Smooth muscle cell (in vitro differentiated cells): ENCODE results near the gene FAM53A. TPM values are rescaled to one million over a fixed set of nuclear protein-coding genes. Genes with fewer than 3 reads are reported as not detected.

Experiments used
- DNase-seq: peaks from one replicate; lab custom pipeline; 2025; ENCODE audit not compliant: unreplicated experiment; lab: John Stamatoyannopoulos, UW
- H2AFZ ChIP-seq: fragments of 200-600 bp; sonication (generic); 2 replicates; pipeline ENCODE4 v1.6.0; 2016; ENCODE audit warnings: antibody characterized with exemption, low read depth, mild to moderate bottlenecking
- H3F3A ChIP-seq: fragments of 200-600 bp; sonication (generic); 2 replicates; pipeline ENCODE4 v1.6.0; 2017; ENCODE audit warnings: antibody characterized with exemption, low read depth
- H3K27ac ChIP-seq: fragments of 200-600 bp; sonication (generic); 2 replicates; pipeline ENCODE4 v1.5.1; 2016; ENCODE audit warnings: low read depth, mild to moderate bottlenecking
- H3K27me3 ChIP-seq: fragments of 200-600 bp; sonication (generic); 2 replicates; pipeline ENCODE4 v1.6.1; 2016; ENCODE audit warnings: low read depth, mild to moderate bottlenecking
- H3K36me3 ChIP-seq: fragments of 200-600 bp; sonication (generic); 2 replicates; pipeline ENCODE4 v1.5.1; 2016; ENCODE audit warnings: low read depth
- H3K4me1 ChIP-seq: fragments of 200-600 bp; sonication (generic); 2 replicates; pipeline ENCODE4 v1.5.1; 2016; ENCODE audit warnings: low read depth
- H3K4me2 ChIP-seq: fragments of 200-600 bp; sonication (generic); 2 replicates; pipeline ENCODE4 v1.6.0; 2016; ENCODE audit warnings: mild to moderate bottlenecking
- H3K4me3 ChIP-seq: fragments of 200-600 bp; sonication (generic); 2 replicates; pipeline ENCODE4 v1.5.1; 2016; ENCODE audit warnings: mild to moderate bottlenecking
- H3K79me2 ChIP-seq: fragments of 200-600 bp; sonication (generic); 2 replicates; pipeline ENCODE4 v1.6.0; 2016; ENCODE audit warnings: low read depth, mild to moderate bottlenecking
- H3K9ac ChIP-seq: fragments of 200-600 bp; sonication (generic); 2 replicates; pipeline ENCODE4 v1.6.0; 2016; ENCODE audit warnings: low read depth
- H3K9me3 ChIP-seq: fragments of 200-600 bp; sonication (generic); replicated peaks from 2 replicates; pipeline ENCODE4 v1.5.1; 2016; ENCODE audit warnings: low read depth
- H4K20me1 ChIP-seq: fragments of 200-600 bp; sonication (generic); 2 replicates; pipeline ENCODE4 v1.6.0; 2016; ENCODE audit warnings: low read depth
- WGBS: methylation state at CpG from one replicate; pipeline ENCODE4 v1.1.7; 2016; ENCODE audit warnings: low lambda C conversion rate; 5-methylcytosine and 5-hydroxymethylcytosine counted together
- polyA plus RNA-seq: library from polyadenylated mRNA; unstranded; fragments of >200 nt; fragmentation: Nextera tagmentation; extraction: Ambion mirVana; gene quantifications from 2 replicates; pipeline ENCODE4 v1.2.1, GENCODE V29; 2016
- total RNA-seq: library from RNA; depleted of rRNA; stranded (reverse); fragments of >200 nt; gene quantifications from 2 replicates; pipeline ENCODE4 v1.2.3, GENCODE V29; 2014
- TF ChIP-seq, protein P1 (sequence below): fragments of 200-600 bp; sonication (generic); IDR thresholded peaks from 2 replicates; pipeline ENCODE4 v1.5.1; 2017; ENCODE audit warnings: borderline replicate concordance, mild to moderate bottlenecking, antibody characterized with exemption; ENCODE audit not compliant: insufficient read depth, poor library complexity, severe bottlenecking

The FAM53A gene
- total and polyA plus RNA-seq, 2 experiments from 2014 or later: 0.70 TPM; not detected in 1

DNA sequence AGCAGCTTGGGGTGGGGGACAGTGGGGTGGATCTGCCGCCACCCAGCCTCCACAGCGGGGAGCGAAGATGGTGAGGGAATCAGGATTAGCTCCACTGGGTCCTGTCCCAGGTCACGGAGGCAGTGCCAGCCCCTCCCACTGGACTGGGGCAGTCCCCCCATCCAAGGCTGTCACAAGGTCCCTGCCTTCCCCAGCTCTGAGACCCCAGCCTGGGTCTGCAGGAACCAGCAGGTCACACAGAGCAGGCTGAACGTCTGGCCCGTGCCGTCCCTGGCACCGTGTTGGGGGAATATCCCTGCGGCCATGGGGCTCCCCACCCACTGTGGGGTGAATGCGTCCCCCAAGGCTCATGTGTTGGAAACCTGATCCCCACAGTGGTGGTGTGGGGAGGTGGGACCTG is 62.6 kb downstream of the FAM53A start:
- Histone ChIP-seq H3K79me2 (no peaks in the 10 kb centered on the region), H3K9me3 (no peaks in the 10 kb centered on the region), H3K27ac (no peak overlapping the region), H3F3A (no peaks in the 10 kb centered on the region), H3K4me1 (no peaks in the 10 kb centered on the region), H3K36me3 (no peaks in the 10 kb centered on the region), H2AFZ (no peak overlapping the region), H3K4me3 (no peak overlapping the region), H3K4me2 (no peak overlapping the region), H3K27me3 (no peaks in the 10 kb centered on the region), H4K20me1 (no peaks in the 10 kb centered on the region), H3K9ac (no peak overlapping the region)
- 90% methylated on average over 10 of the region's 10 CpGs for WGBS
- TF ChIP-seq, protein P1, sequence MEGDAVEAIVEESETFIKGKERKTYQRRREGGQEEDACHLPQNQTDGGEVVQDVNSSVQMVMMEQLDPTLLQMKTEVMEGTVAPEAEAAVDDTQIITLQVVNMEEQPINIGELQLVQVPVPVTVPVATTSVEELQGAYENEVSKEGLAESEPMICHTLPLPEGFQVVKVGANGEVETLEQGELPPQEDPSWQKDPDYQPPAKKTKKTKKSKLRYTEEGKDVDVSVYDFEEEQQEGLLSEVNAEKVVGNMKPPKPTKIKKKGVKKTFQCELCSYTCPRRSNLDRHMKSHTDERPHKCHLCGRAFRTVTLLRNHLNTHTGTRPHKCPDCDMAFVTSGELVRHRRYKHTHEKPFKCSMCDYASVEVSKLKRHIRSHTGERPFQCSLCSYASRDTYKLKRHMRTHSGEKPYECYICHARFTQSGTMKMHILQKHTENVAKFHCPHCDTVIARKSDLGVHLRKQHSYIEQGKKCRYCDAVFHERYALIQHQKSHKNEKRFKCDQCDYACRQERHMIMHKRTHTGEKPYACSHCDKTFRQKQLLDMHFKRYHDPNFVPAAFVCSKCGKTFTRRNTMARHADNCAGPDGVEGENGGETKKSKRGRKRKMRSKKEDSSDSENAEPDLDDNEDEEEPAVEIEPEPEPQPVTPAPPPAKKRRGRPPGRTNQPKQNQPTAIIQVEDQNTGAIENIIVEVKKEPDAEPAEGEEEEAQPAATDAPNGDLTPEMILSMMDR: no peak
- no peak for DNase-seq

DNA sequence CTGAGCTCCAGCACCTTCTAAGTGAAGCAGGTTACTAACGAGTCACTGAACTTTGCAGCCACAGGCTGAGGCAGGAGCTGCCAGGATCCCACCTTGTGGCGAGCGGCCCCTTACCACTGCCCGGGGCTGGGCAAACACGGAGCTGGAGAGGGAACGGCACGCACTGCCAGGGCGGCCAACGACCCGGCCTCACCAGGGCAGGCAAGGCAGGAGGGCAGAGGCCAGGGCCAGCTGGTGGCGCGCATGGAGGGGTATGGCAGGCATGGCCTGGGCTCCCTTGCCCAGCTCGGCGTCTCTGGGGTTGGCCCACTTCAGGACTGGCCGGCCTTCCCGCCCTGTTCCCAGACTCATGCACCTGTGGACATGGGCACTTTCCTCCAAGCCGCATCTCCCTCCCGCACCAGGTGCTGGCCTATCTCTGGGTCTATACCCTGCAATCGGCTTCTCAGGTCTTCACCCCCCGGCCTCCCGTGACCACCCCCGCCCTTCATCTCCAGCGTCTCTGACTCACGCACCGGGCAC is 64.9 kb downstream of the FAM53A start:
- Histone ChIP-seq H3K27me3 (no peaks in the 10 kb centered on the region), H2AFZ (no peak overlapping the region), H3K36me3 (no peaks in the 10 kb centered on the region), H3K27ac (no peak overlapping the region), H3K79me2 (no peaks in the 10 kb centered on the region), H3K4me1 (no peaks in the 10 kb centered on the region), H3F3A (no peaks in the 10 kb centered on the region), H3K9me3 (no peaks in the 10 kb centered on the region), H3K4me2 (no peak overlapping the region), H3K4me3 (no peak overlapping the region), H4K20me1 (no peaks in the 10 kb centered on the region), H3K9ac (no peak overlapping the region)
- TF ChIP-seq, protein P1: no peak
- DNase-seq: no peak
- 92% methylated on average over 25 of the region's 25 CpGs for WGBS

DNA sequence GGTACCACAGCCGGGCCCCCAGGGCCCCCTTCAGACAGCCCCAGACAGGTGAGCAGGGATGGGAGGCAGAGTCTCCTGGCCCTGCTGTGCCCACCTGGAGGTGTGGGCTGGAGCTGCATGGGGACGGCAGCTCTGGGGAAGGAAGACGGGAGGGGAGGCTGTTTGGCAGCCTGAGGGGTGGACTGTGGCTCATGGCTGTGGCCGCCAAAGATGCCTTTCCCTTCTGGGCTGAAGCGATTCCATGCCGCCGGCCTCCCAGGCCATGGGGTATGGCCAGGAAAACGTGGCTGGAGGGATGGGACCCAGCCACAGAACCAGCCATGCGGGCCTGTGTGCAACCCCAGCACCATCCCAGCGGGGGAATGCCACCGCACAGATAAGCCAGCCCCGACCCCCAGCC is 65.7 kb downstream of the FAM53A start:
- Histone ChIP-seq H3K9me3 (no peaks in the 10 kb centered on the region), H3K79me2 (no peaks in the 10 kb centered on the region), H3K4me3 (no peak overlapping the region), H3K27ac (no peak overlapping the region), H4K20me1 (no peaks in the 10 kb centered on the region), H2AFZ (no peak overlapping the region), H3K4me2 (no peak overlapping the region), H3K9ac (no peak overlapping the region), H3K27me3 (no peaks in the 10 kb centered on the region), H3K36me3 (no peaks in the 10 kb centered on the region), H3K4me1 (no peaks in the 10 kb centered on the region), H3F3A (no peaks in the 10 kb centered on the region)
- no peak for DNase-seq
- WGBS: 96% methylated on average over 7 of the region's 12 CpGs
- TF ChIP-seq, protein P1: no peak

- Histone ChIP-seq H3K27me3 (no peaks in the 10 kb centered on the region), H3K79me2 (no peaks in the 10 kb centered on the region), H3K36me3 (no peaks in the 10 kb centered on the region), H3F3A (no peaks in the 10 kb centered on the region), H4K20me1 (no peaks in the 10 kb centered on the region), H3K4me3 (no peak overlapping the region), H3K9me3 (no peaks in the 10 kb centered on the region), H3K4me1 (no peaks in the 10 kb centered on the region), H3K9ac (no peak overlapping the region), H3K27ac (no peak overlapping the region), H2AFZ (no peak overlapping the region), H3K4me2 (no peak overlapping the region)
- TF ChIP-seq, protein P1: no peak
- 90% methylated on average over 6 of the region's 6 CpGs for WGBS
- DNase-seq: no peak
Measured at GRCh38 chr4:1616557-1616930, 67.6 kb downstream of the FAM53A start.
